ENCODE measurements around the gene WFDC5. TPM values are rescaled to one million over a fixed set of nuclear protein-coding genes. Genes with fewer than 3 reads are reported as not detected.

WFDC5 gene
- total and polyA plus RNA-seq, 10 of the 15 experiments (the other 5 are each of a cell fraction or from before 2014, with no cell fraction given) = 0.20 to 0.26 (median 0.21) TPM; not detected in 7

- no peaks in the 10 kb centered on the region for H3K27me3 ChIP-seq (replicated peaks in 1 of 2; ENCODE audit: control insufficient read depth in 2 of 2, insufficient read depth in 2 of 2, low read length in 1 of 2)
- no peak overlapping the region for H3K9ac ChIP-seq (ENCODE audit: control insufficient read depth, insufficient read depth, low read length)
- no peaks in the 10 kb centered on the region for H3K9me3 ChIP-seq (replicated peaks; ENCODE audit: control insufficient read depth, insufficient read depth, low read length)
- SMC1A ChIA-PET (ENCODE audit: uncharacterized antibody, unreplicated experiment) = interaction anchor here (0.7 to 1.6 kb wide), 4 partner anchors 11 to 285 kb away, joined by 3 to 6 read pairs (median 3); no protein-coding TSS in a partner anchor
- H3K4me2 ChIP-seq (ENCODE audit: control insufficient read depth, insufficient read depth) = no peak overlapping the region
- CTCF ChIA-PET = interaction anchor here (0.7 to 5.4 kb wide), 3 partner anchors 10 to 18 kb away, joined by 3 to 30 read pairs (median 11); no protein-coding TSS in a partner anchor
- no peak overlapping the region for H3K4me3 ChIP-seq
- peaks cover 12% of the 10 kb centered on the region for H3K79me2 ChIP-seq (ENCODE audit: control insufficient read depth, insufficient read depth, low read length)
- FAIRE-seq (no peak), DNase-seq (ENCODE audit: low read depth, low spot score) (no peak), ATAC-seq (no peak; the same call in 2 of the 3 replicates)
- 85% methylated on average over 4 of the region's 4 CpGs for WGBS (ENCODE audit: insufficient coverage, insufficient replicate concordance, low lambda C conversion rate, missing lambda C conversion rate)
- H3K4me1 ChIP-seq (ENCODE audit: control insufficient read depth, insufficient read depth, low read length) = no peaks in the 10 kb centered on the region
- no TSS peak for BruUV-seq (replicated peaks)
- H2AFZ ChIP-seq (ENCODE audit: control insufficient read depth, low read depth, low read length) = no peak overlapping the region
- H3K36me3 ChIP-seq (ENCODE audit: control insufficient read depth in 2 of 2, insufficient read depth in 2 of 2, low read length in 1 of 2) = peaks cover 5 to 10% of the 10 kb centered on the region in 2 experiments
- no peak for TF ChIP-seq DPF2 (IDR thresholded peaks at IDR 0.05)
- TF ChIP-seq, protein P1, sequence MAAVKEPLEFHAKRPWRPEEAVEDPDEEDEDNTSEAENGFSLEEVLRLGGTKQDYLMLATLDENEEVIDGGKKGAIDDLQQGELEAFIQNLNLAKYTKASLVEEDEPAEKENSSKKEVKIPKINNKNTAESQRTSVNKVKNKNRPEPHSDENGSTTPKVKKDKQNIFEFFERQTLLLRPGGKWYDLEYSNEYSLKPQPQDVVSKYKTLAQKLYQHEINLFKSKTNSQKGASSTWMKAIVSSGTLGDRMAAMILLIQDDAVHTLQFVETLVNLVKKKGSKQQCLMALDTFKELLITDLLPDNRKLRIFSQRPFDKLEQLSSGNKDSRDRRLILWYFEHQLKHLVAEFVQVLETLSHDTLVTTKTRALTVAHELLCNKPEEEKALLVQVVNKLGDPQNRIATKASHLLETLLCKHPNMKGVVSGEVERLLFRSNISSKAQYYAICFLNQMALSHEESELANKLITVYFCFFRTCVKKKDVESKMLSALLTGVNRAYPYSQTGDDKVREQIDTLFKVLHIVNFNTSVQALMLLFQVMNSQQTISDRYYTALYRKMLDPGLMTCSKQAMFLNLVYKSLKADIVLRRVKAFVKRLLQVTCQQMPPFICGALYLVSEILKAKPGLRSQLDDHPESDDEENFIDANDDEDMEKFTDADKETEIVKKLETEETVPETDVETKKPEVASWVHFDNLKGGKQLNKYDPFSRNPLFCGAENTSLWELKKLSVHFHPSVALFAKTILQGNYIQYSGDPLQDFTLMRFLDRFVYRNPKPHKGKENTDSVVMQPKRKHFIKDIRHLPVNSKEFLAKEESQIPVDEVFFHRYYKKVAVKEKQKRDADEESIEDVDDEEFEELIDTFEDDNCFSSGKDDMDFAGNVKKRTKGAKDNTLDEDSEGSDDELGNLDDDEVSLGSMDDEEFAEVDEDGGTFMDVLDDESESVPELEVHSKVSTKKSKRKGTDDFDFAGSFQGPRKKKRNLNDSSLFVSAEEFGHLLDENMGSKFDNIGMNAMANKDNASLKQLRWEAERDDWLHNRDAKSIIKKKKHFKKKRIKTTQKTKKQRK (IDR thresholded peaks at IDR 0.05; ENCODE audit: low read depth, low read length) = no peak
- no peak for TF ChIP-seq ATF2 (IDR thresholded peaks at IDR 0.05; ENCODE audit: low read length)
- TF ChIP-seq STAT3 (IDR thresholded peaks at IDR 0.05; ENCODE audit: low read depth, low read length) = no peak
- RAD21 ChIA-PET (ENCODE audit: unreplicated experiment) = no interaction called here
- intact Hi-C loops (cut with micrococcal nuclease; ENCODE audit: unreplicated experiment) = no loop called here
- POLR2A ChIA-PET = no interaction called here
- H4K20me1 ChIP-seq (ENCODE audit: control insufficient read depth, insufficient read depth) = no peaks in the 10 kb centered on the region; the same call in 1 of the 2 replicates
- in situ Hi-C loops (cut with MboI) = no loop called here
- H3K27ac ChIP-seq (ENCODE audit: control insufficient read depth, insufficient read depth) = no peak overlapping the region
Measured at GRCh38 chr20:45061244-45061643, 53.7 kb downstream of the WFDC5 start.
